ENCODE results near the gene ISL2. TPM values are rescaled to one million over a fixed set of nuclear protein-coding genes. Genes with fewer than 3 reads are reported as not detected.

ISL2 gene
- total and polyA plus RNA-seq, 2 of the 4 experiments (the other 2 are of a cell fraction) = 1.3 to 3.6 TPM

DNA sequence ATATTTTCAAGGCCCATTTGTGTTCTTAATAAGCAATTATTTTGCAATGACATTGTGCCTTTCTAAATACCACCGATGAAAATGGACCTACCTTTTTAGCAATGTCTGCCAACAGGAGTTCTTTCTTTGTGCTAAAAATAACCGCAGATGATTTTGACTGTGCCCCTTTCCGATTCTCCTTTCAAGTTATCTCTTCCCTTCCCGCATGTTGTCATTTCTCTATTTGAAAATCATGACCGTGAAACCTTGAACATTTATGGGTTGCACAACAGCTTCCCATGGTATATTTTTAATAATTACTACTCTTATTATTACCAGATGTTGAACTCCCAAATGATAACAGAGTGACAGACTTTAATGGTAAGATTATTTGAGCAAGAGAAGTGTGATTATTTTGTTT lies 15.0 kb upstream of the ISL2 start:
- Histone ChIP-seq H3K27ac (ENCODE audit: insufficient read depth, low read length) (no peak overlapping the region), H2BK20ac (ENCODE audit: low read depth, low read length) (no peak overlapping the region), H2AFZ (replicated peaks; ENCODE audit: low read length, poor library complexity) (no peak overlapping the region), H3K4me3 (ENCODE audit: insufficient read depth, low read depth, low read length) (no peak overlapping the region), H3K4me1 (ENCODE audit: control insufficient read depth, insufficient read depth, low read length) (no peaks in the 10 kb centered on the region; the same call in 1 of the 2 replicates), H3K23ac (ENCODE audit: low read depth, low read length) (no peak overlapping the region), H4K8ac (ENCODE audit: low read depth in 2 of 2, low read length in 2 of 2) (no peak overlapping the region), H3K36me3 (ENCODE audit: control insufficient read depth, insufficient read depth, low read length) (no peaks in the 10 kb centered on the region), H4K5ac (ENCODE audit: low read depth, low read length) (no peak overlapping the region), H2AK9ac (replicated peaks; ENCODE audit: low read depth, low read length, poor library complexity) (no peak overlapping the region), H3K79me1 (ENCODE audit: low read depth in 1 of 2, low read length in 2 of 2) (no peaks in the 10 kb centered on the region), H3K27me3 (ENCODE audit: control insufficient read depth, insufficient read depth, low read length) (peaks cover 18% of the 10 kb centered on the region), H3K4ac (ENCODE audit: low read depth, low read length) (no peak overlapping the region), H3K18ac (ENCODE audit: low read depth, low read length) (no peak overlapping the region), H2BK5ac (ENCODE audit: low read depth, low read length, poor library complexity, severe bottlenecking) (no peak overlapping the region), H3K9me1 (ENCODE audit: insufficient read depth, low read length) (no peaks in the 10 kb centered on the region), H3K56ac (ENCODE audit: extremely low read depth, insufficient read depth, low read length) (no peak overlapping the region), H2AK5ac (ENCODE audit: low read depth, low read length) (no peak overlapping the region), H3K9ac (ENCODE audit: low read depth, low read length) (no peak overlapping the region), H2BK120ac (ENCODE audit: low read depth, low read length) (no peak overlapping the region), H3K9me3 (ENCODE audit: control insufficient read depth, insufficient read depth, low read length) (no peaks in the 10 kb centered on the region), H3K4me2 (ENCODE audit: low read depth, low read length) (no peak overlapping the region), H4K20me1 (ENCODE audit: insufficient read depth, low read length) (no peaks in the 10 kb centered on the region), H2BK15ac (ENCODE audit: low read depth, low read length) (no peak overlapping the region), H3K14ac (replicated peaks; ENCODE audit: low read depth, low read length) (no peak overlapping the region), H4K91ac (ENCODE audit: insufficient read depth, low read depth, low read length) (no peak overlapping the region)
- DNase-seq (no peak), ATAC-seq (ENCODE audit: low read depth) (no peak)
- ChIA-PET CTCF (no interaction called here), POLR2A (ENCODE audit: unreplicated experiment) (no interaction called here)
- in situ Hi-C loops (cut with MboI; ENCODE audit: low sequenced_read_pairs) (no loop called here), dilution Hi-C loops (cut with HindIII; ENCODE audit: low sequenced_read_pairs, unreplicated experiment) (no loop called here), intact Hi-C loops (cut with micrococcal nuclease) (no loop called here)
- 92% methylated on average over 2 of the region's 5 CpGs; no CpG with 5 or more reads in 1 of the 2 experiments for WGBS, 2 experiments (ENCODE audit: extremely low coverage in 2 of 2, insufficient read length in 1 of 2)
- BruUV-seq (replicated peaks) = no TSS peak
- TF ChIP-seq, protein P1, sequence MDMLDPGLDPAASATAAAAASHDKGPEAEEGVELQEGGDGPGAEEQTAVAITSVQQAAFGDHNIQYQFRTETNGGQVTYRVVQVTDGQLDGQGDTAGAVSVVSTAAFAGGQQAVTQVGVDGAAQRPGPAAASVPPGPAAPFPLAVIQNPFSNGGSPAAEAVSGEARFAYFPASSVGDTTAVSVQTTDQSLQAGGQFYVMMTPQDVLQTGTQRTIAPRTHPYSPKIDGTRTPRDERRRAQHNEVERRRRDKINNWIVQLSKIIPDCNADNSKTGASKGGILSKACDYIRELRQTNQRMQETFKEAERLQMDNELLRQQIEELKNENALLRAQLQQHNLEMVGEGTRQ (IDR thresholded peaks at IDR 0.05; ENCODE audit: low read depth, low read length) = no peak
- TF ChIP-seq, protein P2, sequence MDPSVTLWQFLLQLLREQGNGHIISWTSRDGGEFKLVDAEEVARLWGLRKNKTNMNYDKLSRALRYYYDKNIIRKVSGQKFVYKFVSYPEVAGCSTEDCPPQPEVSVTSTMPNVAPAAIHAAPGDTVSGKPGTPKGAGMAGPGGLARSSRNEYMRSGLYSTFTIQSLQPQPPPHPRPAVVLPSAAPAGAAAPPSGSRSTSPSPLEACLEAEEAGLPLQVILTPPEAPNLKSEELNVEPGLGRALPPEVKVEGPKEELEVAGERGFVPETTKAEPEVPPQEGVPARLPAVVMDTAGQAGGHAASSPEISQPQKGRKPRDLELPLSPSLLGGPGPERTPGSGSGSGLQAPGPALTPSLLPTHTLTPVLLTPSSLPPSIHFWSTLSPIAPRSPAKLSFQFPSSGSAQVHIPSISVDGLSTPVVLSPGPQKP (IDR thresholded peaks at IDR 0.05; ENCODE audit: borderline replicate concordance, low read depth, low read length) = no peak
- no peak for TF ChIP-seq NFE2L2 (IDR thresholded peaks at IDR 0.05; ENCODE audit: low read depth, low read length)
- TF ChIP-seq RFX5 (IDR thresholded peaks at IDR 0.05; ENCODE audit: low read depth, low read length) = no peak
- TF ChIP-seq RCOR1 (IDR thresholded peaks at IDR 0.05; ENCODE audit: insufficient replicate concordance, low read length) = no peak
- no peak for TF ChIP-seq SMC3 (IDR thresholded peaks at IDR 0.05; ENCODE audit: low read depth, low read length)
- no peak for TF ChIP-seq FOS (IDR thresholded peaks at IDR 0.05; ENCODE audit: low read depth, low read length)
- no peak for TF ChIP-seq MAZ (IDR thresholded peaks at IDR 0.05; ENCODE audit: borderline replicate concordance, low read depth, low read length)
- no peak for TF ChIP-seq CEBPB (IDR thresholded peaks at IDR 0.05; ENCODE audit: low read depth, low read length)
- no peak for TF ChIP-seq MXI1 (IDR thresholded peaks at IDR 0.05; ENCODE audit: borderline replicate concordance, low read depth, low read length)
- no peak for TF ChIP-seq MAFK (IDR thresholded peaks at IDR 0.05; ENCODE audit: low read depth, low read length)
- no peak for TF ChIP-seq POLR2A (IDR thresholded peaks at IDR 0.05; ENCODE audit: low read depth, low read length)
- TF ChIP-seq, protein P3, sequence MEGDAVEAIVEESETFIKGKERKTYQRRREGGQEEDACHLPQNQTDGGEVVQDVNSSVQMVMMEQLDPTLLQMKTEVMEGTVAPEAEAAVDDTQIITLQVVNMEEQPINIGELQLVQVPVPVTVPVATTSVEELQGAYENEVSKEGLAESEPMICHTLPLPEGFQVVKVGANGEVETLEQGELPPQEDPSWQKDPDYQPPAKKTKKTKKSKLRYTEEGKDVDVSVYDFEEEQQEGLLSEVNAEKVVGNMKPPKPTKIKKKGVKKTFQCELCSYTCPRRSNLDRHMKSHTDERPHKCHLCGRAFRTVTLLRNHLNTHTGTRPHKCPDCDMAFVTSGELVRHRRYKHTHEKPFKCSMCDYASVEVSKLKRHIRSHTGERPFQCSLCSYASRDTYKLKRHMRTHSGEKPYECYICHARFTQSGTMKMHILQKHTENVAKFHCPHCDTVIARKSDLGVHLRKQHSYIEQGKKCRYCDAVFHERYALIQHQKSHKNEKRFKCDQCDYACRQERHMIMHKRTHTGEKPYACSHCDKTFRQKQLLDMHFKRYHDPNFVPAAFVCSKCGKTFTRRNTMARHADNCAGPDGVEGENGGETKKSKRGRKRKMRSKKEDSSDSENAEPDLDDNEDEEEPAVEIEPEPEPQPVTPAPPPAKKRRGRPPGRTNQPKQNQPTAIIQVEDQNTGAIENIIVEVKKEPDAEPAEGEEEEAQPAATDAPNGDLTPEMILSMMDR (conservative IDR thresholded peaks at IDR 0.05; ENCODE audit: low read depth, low read length) = no peak
- no peak for TF ChIP-seq CHD1 (IDR thresholded peaks at IDR 0.05; ENCODE audit: low read depth, low read length)
- no peak for TF ChIP-seq RAD21 (IDR thresholded peaks at IDR 0.05; ENCODE audit: low read length)
- no peak for TF ChIP-seq BHLHE40 (IDR thresholded peaks at IDR 0.05; ENCODE audit: low read depth, low read length)
